Stimulated activated CD8-positive, alpha-beta memory T cell treated with anti-CD3 and anti-CD28 coated beads, Interleukin-7, amount 100 ng/mL, for 4 hours (primary cell): ENCODE results near the gene RBM28.
"Not testable (repeated sequence)": the region's sequence is repeated elsewhere in the genome, so short reads cannot be mapped to it uniquely, and the experiment has no call there.

Experiments used
- DNase-seq, 2 donors: peaks; one replicate each; pipeline ENCODE4 v3.0.0-alpha.2; 2020; ENCODE audit warnings: low read depth in 2 of 2

Gene RBM28

GRCh38 chr7:128347647-128348097, 4.0 kb upstream of the RBM28 start:
- peak in 1 of 2 donors; percentile 22 for DNase-seq

DNA sequence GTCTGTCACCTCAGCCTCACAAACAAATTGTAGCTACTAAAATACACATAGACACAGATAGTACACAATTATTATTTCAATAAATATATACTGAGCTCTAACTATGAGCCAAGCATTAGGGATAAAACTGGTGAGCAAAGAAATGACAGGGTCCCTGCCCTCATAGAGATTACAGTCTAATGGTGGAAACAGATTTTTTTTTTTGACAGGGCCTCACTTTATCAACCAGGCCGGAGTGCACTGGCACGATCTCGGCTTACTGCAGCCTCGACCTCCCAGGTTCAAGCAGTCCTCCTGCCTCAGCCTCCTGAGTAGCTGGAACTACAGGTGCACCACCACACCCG, 695 bp upstream of the RBM28 start:
- DNase-seq, result no peak

DNA sequence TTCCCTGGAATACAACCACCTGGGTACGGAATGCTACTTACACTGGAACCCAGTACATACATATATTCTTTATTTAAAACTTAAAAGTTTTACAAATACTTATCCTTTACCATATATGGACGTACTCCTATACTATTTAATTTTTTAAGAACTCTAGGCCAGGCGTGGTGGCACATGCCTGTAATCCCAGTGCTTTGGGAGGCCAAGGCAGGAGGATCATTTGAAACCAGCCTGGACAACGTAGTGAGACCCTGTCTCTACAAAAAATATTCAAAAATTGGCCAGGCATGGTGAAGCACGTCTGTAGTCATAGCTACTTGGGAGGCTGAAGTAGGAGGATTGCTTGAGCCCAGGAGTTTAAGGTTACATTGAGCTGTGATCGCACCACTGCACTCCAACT, 2.0 kb downstream of the RBM28 start:
- no peak for DNase-seq

GRCh38 chr7:128335730-128336129, 8.0 kb downstream of the RBM28 start:
- no peak for DNase-seq

- DNase-seq, result no peak
These were observed 19.4 kb downstream of the RBM28 start for GRCh38 chr7:128324368-128324680.

DNA sequence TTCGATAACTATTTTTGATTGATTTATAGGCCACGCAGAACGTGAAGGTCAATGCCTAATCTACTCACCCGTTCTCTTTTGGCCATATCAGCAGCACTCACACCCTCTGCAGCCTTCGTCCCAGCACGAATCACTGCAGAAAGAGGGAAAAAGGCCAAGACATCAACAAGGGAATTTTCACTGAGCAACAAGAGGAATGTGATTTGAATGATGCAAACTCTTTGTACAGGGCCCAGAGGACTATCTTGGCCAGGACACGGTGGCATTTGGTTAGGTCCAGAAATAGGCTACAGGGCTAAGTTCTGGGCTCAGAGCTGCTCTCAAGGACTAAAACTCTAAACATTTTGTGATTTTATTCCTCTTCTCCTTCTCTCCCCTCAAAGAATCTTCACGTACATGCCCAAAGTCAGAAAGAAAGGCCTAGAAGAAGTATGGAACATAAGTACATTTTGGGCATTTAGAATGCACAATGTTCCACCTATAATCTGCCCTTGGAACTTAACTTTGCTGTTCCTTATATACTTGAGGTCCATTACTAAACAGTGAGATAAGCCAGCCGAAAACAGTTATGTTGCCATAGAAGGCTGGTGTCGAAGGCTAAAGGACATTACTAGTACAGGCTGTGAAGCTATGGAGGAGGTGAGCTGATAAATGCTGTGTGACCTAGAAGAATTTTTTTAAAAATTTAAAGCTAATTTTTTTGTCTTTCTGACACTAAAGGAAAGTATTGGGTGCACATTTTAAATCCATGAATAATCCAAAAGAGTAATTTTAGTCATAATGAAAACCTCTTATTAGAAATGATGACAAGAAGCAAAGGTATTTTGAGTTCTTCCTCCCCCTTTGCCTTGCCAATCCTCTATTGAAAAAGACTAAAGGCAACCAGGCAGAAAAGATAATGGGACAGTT, 20.0 kb downstream of the RBM28 start:
- no peak for DNase-seq

GRCh38 chr7:128323040-128323439, 20.7 kb downstream of the RBM28 start:
- DNase-seq, result no peak

DNA sequence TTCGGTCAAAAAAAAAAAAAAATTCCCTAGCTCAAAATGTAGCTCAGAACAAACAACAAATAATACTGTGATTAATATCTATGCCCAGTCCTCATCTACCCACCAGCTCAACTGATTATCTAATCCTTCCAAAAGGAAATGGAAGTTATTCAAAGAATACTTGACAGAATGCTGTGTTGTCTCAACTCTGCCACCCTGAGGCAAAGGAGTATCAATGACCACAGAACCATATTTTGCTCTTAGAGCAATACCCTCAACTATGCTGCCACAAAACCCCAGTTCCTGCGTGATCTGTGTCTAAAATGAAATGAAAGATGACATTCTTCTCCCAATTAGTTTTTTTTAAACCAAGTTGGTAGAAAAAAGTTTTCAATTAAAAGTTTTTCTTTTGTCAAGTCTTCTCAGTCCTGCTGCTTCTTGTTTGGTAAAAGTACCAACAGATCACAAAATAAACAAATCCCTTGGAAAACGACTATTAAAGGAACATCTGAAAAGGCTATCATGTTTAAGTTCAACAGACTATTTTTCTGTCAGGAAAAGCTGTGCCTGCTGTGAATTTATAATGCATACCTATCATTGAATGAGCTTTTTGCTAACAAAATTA, 21.6 kb downstream of the RBM28 start:
- DNase-seq, result no peak

DNA sequence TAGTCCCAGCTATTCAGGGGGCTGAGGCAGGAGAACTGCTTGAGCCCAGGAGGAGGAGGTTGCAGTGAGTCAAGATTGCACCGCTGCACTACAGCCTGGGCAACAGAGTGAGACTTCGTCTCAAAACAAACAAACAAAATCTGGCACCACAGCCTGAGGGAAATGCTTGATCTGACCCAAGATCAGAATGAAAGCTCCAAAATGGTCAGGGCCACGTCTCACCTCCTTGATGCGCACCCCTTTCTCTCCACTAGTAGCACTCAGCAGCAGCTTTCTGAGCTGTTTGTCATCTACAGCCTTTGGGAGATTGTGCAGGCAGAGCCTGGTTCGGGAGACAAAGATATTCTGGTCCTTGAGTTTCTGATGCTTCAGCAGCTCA, 22.7 kb downstream of the RBM28 start:
- DNase-seq, result no peak

- no peak for DNase-seq
These were observed 25.0 kb downstream of the RBM28 start for GRCh38 chr7:128318691-128319090.

- no peak for DNase-seq
These were observed 32.7 kb downstream of the RBM28 start for GRCh38 chr7:128311013-128311412.

DNA sequence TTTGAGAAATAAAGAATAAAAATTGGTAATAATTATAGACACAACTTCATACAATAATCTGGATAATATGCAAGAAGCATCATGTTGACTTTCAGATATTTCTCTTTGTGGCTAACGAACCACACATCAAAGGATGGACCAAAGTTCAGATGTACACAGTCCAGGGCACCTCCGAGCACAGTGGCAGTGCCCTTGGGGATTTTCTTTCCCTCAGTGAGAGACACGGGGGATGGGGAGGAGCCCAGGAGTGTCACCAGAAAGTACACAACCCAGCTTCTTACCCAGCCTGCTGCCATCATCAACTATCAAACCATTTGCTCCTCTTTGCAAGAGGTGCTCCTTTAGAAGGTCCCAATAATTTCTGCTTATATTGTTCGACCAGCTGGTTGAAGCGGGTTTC, 33.2 kb downstream of the RBM28 start:
- DNase-seq, result no peak

GRCh38 chr7:128309976-128310375, 33.7 kb downstream of the RBM28 start:
- no peak for DNase-seq

DNA sequence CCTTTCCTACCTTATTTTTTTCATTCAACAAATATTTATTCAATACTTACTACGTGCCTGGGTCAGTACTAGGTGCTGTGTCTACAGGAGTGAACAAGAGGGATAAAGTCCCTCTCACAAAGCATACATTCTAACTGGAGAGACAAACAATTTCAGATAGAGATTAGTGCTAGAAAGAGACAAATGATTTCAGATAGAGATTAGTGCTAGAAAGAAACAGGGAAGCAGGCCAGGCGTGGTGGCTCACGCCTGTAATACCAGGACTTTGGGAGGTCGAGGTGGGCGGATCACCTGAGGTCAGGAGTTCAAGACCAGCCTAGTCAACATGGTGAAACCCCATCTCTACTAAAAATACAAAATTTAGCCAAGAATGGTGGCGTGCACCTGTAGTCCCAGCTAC, 34.6 kb downstream of the RBM28 start:
- DNase-seq, result no peak

- DNase-seq, result no peak
These were observed 36.6 kb downstream of the RBM28 start for GRCh38 chr7:128307061-128307460.

DNA sequence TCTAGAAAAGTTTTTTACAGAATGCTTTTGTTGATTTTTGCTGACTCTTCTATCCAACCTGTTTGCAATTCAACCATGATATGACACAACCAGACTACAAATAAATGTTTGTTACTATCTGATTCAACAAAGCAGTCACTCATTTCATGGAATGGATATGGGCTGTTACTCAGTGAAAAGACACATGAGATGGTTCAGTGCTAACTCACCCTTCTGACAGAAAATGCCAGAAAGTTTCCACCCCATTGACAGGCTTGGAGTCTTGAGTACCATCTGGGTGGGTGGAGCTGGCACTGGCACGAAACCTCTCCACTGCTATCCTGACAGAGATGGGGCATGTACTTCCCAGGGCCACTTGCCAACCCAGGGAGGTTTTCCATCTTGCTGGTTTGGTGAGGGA, 39.5 kb downstream of the RBM28 start:
- no peak for DNase-seq

- DNase-seq, result no peak
These were observed 40.1 kb downstream of the RBM28 start for GRCh38 chr7:128303643-128304042.

GRCh38 chr7:128303133-128303532, 40.6 kb downstream of the RBM28 start:
- DNase-seq, result no peak

DNA sequence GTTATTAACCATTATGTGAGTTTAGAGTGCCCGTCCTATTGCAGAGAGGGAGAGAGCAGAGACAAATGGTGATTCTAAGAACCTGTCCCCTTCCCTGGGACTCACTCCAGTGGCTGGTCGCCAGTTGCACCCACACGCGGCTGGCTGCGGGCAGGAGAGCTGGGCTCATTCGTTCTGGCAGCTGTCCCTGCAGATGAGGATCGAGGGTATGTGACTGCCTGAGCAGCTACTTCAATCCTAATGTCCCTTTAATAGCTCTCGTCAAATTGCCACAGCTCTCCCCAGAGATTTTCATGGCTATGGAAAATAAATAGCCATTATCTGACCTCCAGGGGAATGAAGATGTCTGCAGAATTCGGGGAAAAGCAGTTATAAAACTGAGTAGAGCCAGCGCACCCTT, 41.6 kb downstream of the RBM28 start:
- DNase-seq, result no peak

- no peak for DNase-seq
These were observed 44.5 kb downstream of the RBM28 start for GRCh38 chr7:128299109-128299607.

GRCh38 chr7:128298004-128298403, 45.7 kb downstream of the RBM28 start:
- DNase-seq, result not testable (repeated sequence)

GRCh38 chr7:128287556-128287955, 56.2 kb downstream of the RBM28 start:
- no peak for DNase-seq

GRCh38 chr7:128284102-128284501, 59.6 kb downstream of the RBM28 start:
- no peak for DNase-seq
